Measurements from ENCODE around the gene FOXD3. TPM values are rescaled to one million over a fixed set of nuclear protein-coding genes. Genes with fewer than 3 reads are reported as not detected.
A peak's percentile ranks its signal among the peaks of the same experiment; 100 is the strongest.
"Not testable (repeated sequence)": the region's sequence is repeated elsewhere in the genome, so short reads cannot be mapped to it uniquely, and the experiment has no call there.

Gene FOXD3
- total RNA-seq, 4 donors from 2014 or later, result 1.2 to 7.0 (median 4.4) TPM

GRCh38 chr1:63343922-63344321, 21.6 kb downstream of the FOXD3 start:
- Histone ChIP-seq H3K36me3 (no peaks in the 10 kb centered on the region), H3K27ac (replicated peaks in 1 of 4) (no peak overlapping the region), H3K27me3 (no peaks in the 10 kb centered on the region), H3K4me1 (no peaks in the 10 kb centered on the region), H3K4me3 (no peak overlapping the region), H3K9me3 (no peaks in the 10 kb centered on the region)
- DNase-seq (ENCODE audit: extremely low spot score), result peak; percentile 68
- no peak for TF ChIP-seq POLR2A (IDR thresholded peaks at IDR 0.05; ENCODE audit: low read depth)
- no peak for TF ChIP-seq CTCF (IDR thresholded peaks at IDR 0.05)
- TF ChIP-seq POLR2AphosphoS5 (IDR thresholded peaks at IDR 0.05), result no peak
- TF ChIP-seq EP300 (IDR thresholded peaks at IDR 0.05), result no peak
- intact Hi-C loops (cut with DNase I), result no loop called here
- 41% methylated on average over 1 of the region's 1 CpG for WGBS

GRCh38 chr1:63350320-63350719, 28.0 kb downstream of the FOXD3 start:
- Histone ChIP-seq H3K9me3 (no peaks in the 10 kb centered on the region), H3K36me3 (no peaks in the 10 kb centered on the region), H3K27ac (replicated peaks in 1 of 4) (no peak overlapping the region), H3K27me3 (peaks cover 0 to 13% (median 0%) of the 10 kb centered on the region in 4 donors), H3K4me1 (no peaks in the 10 kb centered on the region), H3K4me3 (no peak overlapping the region)
- 92% methylated on average over 5 of the region's 5 CpGs for WGBS
- DNase-seq (ENCODE audit: extremely low spot score), result no peak
- intact Hi-C loops (cut with DNase I), result no loop called here
- TF ChIP-seq POLR2AphosphoS5 (IDR thresholded peaks at IDR 0.05), result no peak
- TF ChIP-seq CTCF (IDR thresholded peaks at IDR 0.05), result no peak
- no peak for TF ChIP-seq POLR2A (IDR thresholded peaks at IDR 0.05; ENCODE audit: low read depth)
- TF ChIP-seq EP300 (IDR thresholded peaks at IDR 0.05), result no peak

- TF ChIP-seq POLR2A (IDR thresholded peaks at IDR 0.05; ENCODE audit: low read depth) (no peak), POLR2AphosphoS5 (IDR thresholded peaks at IDR 0.05) (no peak)
- intact Hi-C loops (cut with DNase I), result no loop called here
- no peaks in the 10 kb centered on the region for H3K9me3 ChIP-seq
- H3K27me3 ChIP-seq, result peaks cover 0 to 13% (median 0%) of the 10 kb centered on the region in 4 donors
- no peak for DNase-seq (ENCODE audit: extremely low spot score)
- no peaks in the 10 kb centered on the region for H3K4me1 ChIP-seq
- no peak overlapping the region for H3K4me3 ChIP-seq
- WGBS, result 57% methylated on average over 2 of the region's 2 CpGs
- no peak overlapping the region for H3K27ac ChIP-seq (replicated peaks in 1 of 4)
- no peaks in the 10 kb centered on the region for H3K36me3 ChIP-seq
These were observed 30.4 kb downstream of the FOXD3 start for GRCh38 chr1:63352736-63353135.

GRCh38 chr1:63356234-63356633, 33.9 kb downstream of the FOXD3 start:
- H3K27me3 ChIP-seq, result peaks cover 0 to 16% (median 0%) of the 10 kb centered on the region in 4 donors
- H3K4me3 ChIP-seq; H3K4me1 ChIP-seq; H3K36me3 ChIP-seq; H3K9me3 ChIP-seq; DNase-seq (ENCODE audit: extremely low spot score); intact Hi-C loops (cut with DNase I); H3K27ac ChIP-seq (replicated peaks in 1 of 4): not testable (repeated sequence)
- WGBS, result 84% methylated on average over 2 of the region's 2 CpGs

GRCh38 chr1:63359561-63359960, 37.2 kb downstream of the FOXD3 start:
- H3K4me1 ChIP-seq, result no peaks in the 10 kb centered on the region
- no peaks in the 10 kb centered on the region for H3K36me3 ChIP-seq
- no peaks in the 10 kb centered on the region for H3K9me3 ChIP-seq
- intact Hi-C loops (cut with DNase I), result no loop called here
- 92% methylated on average over 5 of the region's 5 CpGs for WGBS
- H3K27ac ChIP-seq (replicated peaks in 1 of 4), result no peak overlapping the region
- H3K27me3 ChIP-seq, result peaks cover 0 to 10% (median 0%) of the 10 kb centered on the region in 4 donors
- no peak overlapping the region for H3K4me3 ChIP-seq
- TF ChIP-seq EP300 (IDR thresholded peaks at IDR 0.05) (no peak), POLR2A (IDR thresholded peaks at IDR 0.05; ENCODE audit: low read depth) (no peak), POLR2AphosphoS5 (IDR thresholded peaks at IDR 0.05) (no peak), CTCF (IDR thresholded peaks at IDR 0.05) (no peak)
- no peak for DNase-seq (ENCODE audit: extremely low spot score)

GRCh38 chr1:63362073-63362472, 39.7 kb downstream of the FOXD3 start:
- H3K9me3 ChIP-seq, result no peaks in the 10 kb centered on the region
- no peak for DNase-seq (ENCODE audit: extremely low spot score)
- intact Hi-C loops (cut with DNase I), result loop anchor here (10.0 kb wide), 1 partner anchor 163 kb away; the partner anchor contains the start of genes EFCAB7 and ITGB3BP
- no peak overlapping the region for H3K4me3 ChIP-seq
- no peaks in the 10 kb centered on the region for H3K36me3 ChIP-seq
- H3K27me3 ChIP-seq, result peaks cover 0 to 10% (median 0%) of the 10 kb centered on the region in 4 donors
- WGBS, result 89% methylated on average over 1 of the region's 1 CpG
- H3K4me1 ChIP-seq, result peaks cover 3 to 4% (median 4%) of the 10 kb centered on the region in 4 donors
- H3K27ac ChIP-seq (replicated peaks in 1 of 4), result no peak overlapping the region
- TF ChIP-seq POLR2AphosphoS5 (IDR thresholded peaks at IDR 0.05) (no peak), EP300 (IDR thresholded peaks at IDR 0.05) (no peak), POLR2A (IDR thresholded peaks at IDR 0.05; ENCODE audit: low read depth) (no peak), CTCF (IDR thresholded peaks at IDR 0.05) (no peak)

Data from esophagus muscularis mucosa (tissue), 4 donors.